Pulmonary artery endothelial cell (primary cell): Measurements from ENCODE around the gene LIMCH1. TPM values are rescaled to one million over a fixed set of nuclear protein-coding genes. Genes with fewer than 3 reads are reported as not detected.

Experiments used
- DNase-seq: peaks from one replicate; pipeline ENCODE4 v3.0.0-alpha.2; 2011; ENCODE audit warnings: low read depth, low spot score
- total RNA-seq: library from RNA; depleted of rRNA; stranded (reverse); fragments of >200 nt; gene quantifications from 2 replicates; pipeline ENCODE4 v1.2.3, GENCODE V29; 2014

Gene LIMCH1
- total RNA-seq, 1 donor from 2014 or later: 24.1 TPM

DNA sequence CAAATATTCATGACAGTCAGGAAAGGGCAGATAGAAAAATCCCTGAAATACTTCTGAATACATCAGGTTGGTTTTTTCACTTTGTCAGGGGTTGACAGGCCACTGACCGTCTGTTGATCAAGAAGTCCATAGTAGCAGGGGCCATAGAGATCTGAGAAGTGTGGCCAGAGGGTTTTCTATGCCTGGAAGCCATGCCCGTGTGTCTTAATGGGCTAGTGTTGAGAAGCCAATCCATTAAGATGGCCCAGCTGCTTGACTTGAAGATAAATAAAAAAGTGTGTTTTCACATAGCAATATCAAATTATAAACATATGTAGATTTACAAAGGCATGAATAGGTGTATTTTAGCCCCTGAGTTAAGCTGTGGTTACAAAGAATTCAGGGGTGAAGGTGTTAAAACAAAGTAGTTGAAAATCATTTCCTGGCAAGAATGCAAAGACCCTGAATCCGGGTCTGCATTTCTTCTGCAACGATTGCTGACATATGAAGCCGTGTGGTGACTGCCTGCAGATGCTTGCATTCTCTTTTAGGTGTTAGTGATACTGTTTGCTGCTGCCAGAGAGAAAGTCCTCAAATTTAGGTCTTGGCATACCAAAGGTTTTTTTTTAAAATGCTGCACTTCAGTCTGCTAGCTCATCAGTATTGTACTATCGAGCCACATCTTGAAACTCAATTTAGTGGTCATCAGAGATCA lies 9.3 kb upstream of the LIMCH1 start:
- DNase-seq: no peak

DNA sequence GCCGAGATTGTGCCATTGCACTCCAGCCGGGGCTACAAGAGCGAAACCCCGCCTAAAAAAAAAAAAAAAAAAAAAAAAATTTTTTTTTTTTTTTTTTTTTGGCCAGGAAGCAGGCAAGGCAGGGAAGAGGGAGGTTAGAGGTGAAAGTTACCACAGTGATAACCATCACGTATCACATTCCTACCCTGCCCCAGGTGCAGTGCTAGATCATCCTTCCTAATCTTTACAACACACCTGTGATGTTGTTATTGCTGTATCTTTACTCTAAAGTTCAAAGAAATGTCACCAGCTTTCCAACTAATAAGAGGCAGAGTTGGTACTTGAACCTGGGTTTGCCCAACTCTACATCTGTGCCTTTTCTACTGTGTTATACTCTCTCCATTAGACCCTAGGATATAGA lies 7.2 kb upstream of the LIMCH1 start:
- no peak for DNase-seq

DNA sequence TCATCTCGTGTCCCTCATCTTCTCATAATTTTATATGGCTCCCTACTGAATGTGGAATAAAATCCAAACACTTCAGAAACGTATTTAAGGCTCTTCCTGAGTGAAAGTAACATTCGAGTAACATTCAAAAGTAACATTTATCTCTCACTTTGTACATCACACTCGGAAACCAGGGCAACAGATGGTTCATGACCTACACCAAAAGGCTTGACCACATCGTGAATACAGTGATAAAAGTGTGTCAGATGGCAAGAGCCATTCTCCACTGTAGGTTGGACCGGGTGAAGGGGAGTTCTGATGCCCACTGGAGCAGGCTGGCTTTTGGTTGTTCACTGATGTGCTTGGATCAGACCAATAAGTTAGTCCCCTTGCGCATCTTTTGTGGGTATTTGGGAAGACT lies 5.6 kb upstream of the LIMCH1 start:
- no peak for DNase-seq

DNA sequence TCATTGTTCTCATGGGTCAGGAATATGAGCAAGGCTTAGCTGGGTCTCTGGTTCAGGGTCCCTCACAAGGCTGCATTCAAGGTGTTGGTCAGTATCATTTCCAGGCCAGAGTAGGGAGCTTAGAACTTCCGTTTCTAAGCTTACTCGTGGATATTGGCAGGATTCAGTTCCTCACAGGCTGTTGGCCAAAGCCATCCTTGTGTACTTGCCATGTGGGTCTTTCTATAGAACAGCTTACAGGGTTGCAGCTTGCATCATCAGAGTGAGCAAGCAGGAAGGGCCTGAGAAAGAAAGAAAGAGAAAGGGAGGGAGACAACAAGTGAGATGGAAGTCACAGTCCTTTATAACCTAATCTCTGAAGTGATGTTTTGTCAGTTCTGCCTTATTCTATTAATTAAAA lies 5.1 kb upstream of the LIMCH1 start:
- DNase-seq: no peak

DNA sequence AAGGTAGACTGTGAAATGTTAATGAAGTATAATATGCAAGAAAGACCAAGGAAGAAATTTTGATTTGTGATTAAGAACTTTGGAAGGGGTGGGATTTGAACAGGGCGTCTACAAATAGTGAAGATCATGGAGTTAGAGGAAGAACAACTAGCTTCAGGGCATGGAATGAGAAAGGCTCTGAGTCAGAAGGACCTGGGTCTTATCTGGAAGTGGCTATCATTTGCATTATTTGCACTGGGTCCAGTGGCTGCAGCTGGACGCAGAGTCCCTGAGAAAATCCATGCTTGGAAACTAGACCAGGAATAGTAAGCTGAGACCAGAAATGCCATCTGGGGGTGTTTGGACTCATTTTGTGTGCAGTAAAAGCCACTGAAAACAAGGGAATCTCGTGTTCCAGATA lies 4.3 kb upstream of the LIMCH1 start:
- DNase-seq: no peak

DNA sequence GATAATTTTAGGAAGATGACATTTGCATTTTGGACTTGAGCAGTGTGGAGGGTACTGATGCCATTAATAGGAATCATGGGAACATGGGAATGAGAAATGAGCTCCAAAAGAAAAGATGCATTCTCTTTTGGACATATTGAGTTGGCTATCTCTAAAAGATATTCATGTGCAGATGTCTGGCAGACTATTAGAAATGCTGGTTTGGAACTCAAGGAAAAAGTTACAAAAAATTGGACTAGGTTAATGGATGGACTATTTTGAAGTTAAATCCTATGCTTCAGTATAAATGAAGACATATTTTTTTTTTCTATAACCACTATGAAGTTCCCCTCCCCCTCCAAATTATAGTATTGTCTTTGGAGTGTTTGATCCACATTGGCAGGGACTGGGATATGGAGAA lies 3.6 kb upstream of the LIMCH1 start:
- no peak for DNase-seq

DNA sequence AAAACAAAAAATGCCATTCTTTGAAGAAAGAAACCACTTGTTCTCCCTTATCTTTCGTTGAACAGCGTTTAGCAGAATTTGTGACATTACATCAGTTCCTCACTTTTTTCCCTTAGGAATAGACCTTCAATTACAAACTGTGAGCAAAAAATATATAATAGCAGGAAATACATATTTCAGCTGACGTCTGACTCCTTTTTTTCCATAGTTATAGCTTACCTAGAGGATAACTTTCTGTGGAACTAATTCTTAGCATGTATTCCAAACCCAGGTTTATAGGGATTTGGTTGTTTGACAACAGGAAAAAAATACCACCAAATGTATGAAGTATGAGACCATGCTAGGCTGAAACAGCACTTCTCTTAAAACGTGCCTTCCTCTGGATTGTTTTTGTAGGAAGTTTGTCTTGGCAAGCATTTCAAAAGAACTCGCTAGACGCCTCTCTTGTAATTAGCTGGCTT lies 2.0 kb upstream of the LIMCH1 start:
- peak; percentile 71 for DNase-seq

DNA sequence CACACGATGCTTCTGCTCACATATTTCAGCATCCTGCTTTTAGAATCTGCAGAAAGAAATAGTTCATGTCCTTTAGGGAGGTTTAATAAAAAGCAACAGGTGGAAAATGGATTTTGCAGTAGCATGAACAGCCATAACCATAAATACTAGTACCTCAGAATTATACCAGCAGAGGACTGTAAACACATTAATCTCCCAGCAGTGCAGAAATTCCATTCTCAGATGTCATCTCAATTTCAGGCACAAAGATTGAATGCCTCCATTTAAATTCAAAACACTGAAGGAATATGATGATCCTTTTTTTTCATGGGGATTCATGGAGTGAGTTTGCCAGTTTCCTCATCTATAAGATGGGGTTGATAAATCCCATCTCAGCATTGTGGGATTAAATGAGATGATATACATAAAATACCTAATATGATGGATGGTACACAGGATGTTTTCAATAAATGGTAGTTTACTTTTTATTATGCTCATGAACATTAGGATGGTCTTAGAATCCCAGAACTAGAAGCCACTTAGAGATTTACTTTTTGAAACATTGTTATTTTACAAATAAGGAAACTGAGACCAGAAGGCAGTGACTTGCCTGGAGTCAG lies 566 bp upstream of the LIMCH1 start:
- no peak for DNase-seq

DNA sequence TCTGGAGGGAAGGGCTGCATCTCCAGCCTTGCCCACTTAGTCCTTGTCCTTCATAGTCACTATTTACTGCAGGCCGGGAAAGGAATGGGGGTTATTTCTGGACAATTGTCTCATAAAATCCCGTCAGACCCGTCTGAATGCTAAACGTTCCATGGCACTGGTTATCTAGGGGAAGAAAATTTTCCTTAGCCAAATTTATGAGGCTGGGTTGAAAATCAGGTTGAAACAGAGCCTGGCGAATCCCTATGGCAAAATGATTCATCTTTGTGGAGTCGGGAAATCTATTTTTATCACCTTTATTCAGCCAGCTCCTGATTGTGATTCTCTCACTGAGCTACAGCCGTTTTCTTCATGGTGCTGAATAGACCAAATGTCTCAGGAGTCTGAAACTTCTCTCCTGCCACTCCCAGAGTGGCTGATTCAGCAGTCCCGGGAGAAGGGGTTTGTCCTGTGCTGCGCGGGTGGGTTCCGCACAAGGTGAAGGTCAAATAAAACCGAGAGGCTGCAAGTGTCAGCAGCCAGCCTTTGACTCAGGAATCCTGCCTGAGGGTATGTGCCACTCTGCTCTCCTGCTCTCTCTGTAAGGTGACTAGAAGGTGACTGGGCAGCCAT lies 1.0 kb downstream of the LIMCH1 start:
- DNase-seq: no peak

DNA sequence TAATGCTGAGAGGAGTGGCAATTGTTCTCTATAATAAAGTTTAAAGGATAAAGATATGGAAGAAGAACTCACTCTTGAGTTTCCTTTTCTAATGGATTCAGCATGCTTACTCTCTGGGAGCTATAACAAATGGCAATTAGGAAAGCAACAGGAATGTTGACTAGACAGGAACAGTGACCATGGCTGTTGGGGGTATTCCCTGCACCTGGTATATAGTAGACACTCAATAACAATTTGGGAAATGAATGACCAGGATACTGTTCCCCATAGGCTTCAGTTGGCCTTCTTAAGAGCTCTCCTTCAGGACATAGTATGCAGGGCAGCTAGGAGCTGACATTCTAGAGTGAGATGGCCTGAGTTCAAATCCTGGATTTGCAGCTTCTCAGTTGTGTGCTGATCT lies 1.8 kb downstream of the LIMCH1 start:
- no peak for DNase-seq

DNA sequence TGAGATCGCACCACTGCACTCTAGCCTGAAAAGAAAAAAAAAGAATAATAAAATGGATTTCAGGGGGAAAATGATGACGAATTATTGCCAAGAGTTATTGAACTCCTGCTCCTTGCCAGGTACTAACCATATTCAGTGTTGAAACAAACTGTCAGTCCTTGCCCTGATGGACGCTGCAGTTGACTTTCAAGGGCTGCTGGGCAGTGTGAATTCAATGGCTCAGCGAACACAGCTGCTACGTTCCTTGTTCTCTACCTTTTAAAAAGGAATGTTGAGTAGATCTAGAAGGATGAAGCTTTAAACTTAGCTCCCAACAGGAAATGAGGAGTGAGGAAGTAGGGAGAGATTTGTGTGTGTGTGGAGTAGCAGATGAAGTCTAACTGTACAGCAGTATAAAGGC lies 2.7 kb downstream of the LIMCH1 start:
- DNase-seq: no peak

DNA sequence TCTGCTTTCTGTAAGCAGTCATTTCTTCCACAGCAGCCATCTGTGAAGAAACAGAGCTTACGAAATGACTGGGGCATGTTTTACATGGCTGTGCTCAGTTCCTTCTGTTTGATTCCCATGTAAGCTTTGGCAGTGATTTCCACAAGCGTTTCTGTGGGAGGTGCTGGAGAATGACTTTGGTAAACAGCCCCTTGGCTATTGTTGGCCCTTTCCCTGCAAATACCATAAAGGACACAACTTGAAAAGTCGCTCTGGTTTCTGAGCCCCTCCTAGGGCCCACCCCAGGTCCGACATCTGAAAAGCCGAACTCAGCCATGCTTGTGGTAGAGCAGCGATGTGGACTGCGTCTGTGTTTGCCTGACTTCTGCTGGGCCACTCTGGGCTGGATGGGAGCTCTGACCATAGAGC lies 3.7 kb downstream of the LIMCH1 start:
- no peak for DNase-seq

DNA sequence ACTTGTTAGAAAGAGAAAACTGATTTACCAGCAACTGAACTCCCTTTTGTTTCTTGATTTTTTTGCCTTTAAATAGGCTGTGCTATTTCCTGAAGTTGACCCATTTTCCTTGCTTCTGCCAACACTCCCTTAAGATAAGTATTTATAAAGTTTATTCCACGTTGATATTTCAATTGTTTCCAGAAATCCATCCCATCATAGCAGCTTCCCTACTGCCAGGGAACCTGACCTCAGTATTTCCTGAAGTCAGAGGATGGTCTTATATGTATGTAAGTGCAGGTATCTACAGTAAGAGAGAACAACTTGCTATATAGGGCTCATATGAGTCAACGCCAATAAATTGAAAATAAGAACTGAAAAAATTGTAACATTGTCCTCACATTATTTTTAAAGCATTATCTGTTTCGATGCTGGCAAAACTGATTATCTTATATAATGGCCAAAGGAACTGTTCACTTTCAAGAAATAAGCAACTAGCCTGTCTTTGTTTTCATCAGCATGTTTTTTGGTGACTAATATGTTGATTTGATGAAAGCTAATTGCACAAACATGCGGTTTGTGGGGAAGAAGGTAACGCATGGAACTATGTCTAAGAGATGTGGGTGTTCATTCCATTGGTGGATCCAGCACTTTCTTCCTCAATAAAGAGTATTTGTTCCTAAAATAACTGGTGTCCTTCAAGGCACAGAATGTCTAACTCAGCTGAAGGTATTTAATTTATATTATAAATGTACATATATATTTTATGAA lies 4.7 kb downstream of the LIMCH1 start:
- no peak for DNase-seq

DNA sequence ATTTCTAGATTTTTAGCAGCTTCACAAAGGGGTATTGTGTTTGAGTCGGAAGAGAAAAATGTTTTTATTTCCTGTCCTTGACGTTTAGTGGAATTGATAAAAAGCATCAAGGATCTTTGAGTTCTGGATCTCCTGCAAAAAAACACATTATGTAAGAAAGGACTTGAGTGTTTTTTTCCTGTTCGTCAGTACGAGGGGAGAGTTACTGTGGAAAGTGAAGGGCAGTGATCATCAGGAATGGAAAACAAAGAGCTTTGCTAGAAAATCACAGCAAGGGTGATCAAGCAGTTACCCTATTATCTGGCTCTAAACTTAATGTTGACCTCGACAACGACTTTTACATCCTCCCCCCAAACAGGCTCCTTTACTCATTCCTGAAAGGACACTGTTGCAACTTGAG lies 7.3 kb downstream of the LIMCH1 start:
- no peak for DNase-seq

DNA sequence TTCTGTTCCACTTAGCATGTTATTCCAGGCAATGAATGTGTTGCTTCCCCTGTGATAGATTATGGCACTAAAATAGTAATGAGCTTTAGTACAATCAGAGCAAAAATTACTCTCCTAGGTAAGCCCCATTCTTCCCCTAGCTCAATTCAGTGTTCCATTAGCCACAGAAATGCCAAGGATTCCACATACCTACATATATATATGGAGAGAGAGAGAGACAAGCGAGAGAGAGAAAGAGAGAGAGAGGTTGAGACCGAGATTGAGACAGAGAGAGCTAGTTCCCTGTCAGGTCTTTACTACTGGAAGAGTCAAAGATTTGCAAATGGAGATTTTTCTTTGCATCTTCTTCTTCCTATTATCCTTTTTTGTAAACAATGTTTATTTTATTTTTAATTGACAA lies 8.7 kb downstream of the LIMCH1 start:
- DNase-seq: no peak

DNA sequence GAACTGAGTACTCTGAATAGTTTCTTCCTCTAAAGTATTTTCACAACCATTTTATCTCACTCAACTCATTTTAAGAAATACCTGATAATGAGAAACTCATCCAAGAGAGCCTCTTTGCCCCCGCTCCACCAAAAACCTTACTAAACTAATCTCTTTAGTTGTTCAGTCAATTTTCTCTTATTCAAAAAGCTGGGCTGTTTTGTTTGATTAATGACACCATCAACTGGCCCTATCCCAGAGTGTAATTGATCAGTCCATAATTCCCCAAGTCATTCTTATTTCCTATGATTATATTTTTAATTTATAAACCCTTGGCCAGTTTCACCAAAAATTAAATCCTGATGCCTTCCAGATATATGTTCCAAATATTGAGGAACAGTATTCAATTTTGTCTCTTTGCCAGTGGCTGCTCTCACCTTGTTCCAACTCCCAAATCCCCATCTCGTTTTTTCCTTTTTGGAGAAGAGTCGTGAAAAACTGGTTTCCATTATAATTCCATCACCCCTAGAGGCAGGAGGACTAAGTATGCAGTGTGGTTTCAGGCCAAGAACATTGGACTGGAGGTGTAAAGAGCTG lies 10.4 kb downstream of the LIMCH1 start:
- no peak for DNase-seq

DNA sequence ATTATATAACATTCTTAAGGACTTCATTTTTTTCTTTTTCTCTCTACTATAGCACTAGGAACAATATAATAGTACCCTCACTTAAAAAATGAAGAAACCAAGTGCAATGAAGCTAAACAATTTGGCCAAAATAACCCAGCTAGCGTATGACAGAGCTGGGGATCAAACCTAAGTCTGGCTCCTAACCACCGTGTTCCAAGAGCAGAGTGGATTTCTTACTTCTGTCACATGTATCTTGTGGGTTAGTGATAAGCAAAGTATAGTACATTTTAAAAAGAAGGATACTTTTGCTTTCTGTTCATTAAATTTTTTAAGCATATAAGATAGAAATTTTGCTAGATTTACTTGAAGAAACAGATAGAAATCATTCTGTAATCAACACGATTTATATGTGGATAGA lies 11.5 kb downstream of the LIMCH1 start:
- no peak for DNase-seq

DNA sequence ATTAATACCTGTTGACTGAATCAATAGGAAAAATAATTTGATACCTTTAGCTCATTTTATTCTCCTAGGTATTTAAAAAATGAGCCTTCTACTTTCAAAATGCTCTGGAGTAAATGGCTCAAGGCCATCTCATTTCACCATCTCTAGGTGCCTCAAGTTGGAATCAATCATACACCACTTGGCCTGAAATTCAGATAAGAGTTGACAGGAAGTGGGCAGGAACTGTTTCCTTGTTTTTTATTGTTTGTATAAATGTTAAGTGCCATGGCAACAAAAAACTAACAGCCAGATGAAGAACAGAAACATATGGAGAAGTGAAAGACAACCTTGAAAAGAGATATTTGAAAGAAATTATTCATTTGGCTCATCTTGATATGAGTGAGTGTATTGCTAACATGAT lies 12.4 kb downstream of the LIMCH1 start:
- peak; percentile 65 for DNase-seq

DNA sequence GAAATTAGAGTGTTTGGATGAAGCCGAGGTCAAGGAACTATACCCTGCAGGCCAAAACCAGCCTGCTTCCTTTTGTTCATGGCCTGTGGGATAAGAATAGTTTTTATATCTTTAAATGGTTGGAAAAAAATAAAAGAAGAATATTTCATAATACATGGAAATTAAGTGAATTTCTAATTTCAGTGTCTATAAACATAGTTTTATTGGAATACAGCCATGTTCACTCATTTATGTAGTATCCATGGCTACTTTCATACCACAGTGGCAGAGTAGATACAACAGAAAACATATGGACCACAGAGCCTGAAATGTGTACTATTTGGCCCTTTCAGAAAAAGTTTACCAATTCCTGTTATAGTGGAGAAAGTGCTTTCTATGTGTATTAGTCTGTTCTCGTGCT lies 13.6 kb downstream of the LIMCH1 start:
- DNase-seq: no peak

DNA sequence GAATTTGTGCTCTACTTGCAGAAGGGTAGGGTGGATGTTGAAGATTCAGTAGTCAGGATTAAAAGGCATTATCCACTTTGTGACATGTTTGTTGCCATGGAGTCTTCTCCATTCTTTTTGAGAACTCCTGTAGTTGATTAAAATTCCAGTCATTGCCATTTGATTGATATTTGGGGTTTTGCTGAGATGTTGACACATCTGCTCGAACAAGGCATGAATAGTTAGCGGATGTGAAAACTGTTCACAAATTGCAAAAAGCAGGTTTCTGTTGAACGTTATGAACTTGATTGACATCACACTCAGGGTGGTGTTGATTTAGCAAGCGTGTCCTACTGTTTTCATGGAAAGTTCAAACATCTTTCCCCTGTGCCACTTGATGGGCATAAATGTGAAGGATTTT lies 16.9 kb downstream of the LIMCH1 start:
- DNase-seq: no peak

DNA sequence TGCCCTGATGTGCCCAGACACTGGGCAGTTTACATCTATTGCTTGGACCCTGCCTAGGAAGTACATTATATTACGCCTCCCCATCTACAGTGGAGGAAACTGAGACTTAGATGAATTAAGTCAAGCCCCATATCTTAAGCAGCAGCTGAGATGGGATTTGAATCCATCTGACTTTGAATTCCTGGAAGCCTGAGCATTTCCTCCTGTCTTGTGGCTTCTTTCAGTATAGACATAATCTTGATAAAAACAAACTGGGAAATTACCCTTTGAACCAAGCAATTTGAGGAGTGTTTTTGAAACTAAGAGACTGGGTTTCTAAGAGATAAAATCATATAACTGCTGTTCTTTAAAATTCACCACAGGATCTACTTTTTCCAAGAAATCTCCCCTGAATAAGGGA lies 18.6 kb downstream of the LIMCH1 start:
- DNase-seq: no peak

DNA sequence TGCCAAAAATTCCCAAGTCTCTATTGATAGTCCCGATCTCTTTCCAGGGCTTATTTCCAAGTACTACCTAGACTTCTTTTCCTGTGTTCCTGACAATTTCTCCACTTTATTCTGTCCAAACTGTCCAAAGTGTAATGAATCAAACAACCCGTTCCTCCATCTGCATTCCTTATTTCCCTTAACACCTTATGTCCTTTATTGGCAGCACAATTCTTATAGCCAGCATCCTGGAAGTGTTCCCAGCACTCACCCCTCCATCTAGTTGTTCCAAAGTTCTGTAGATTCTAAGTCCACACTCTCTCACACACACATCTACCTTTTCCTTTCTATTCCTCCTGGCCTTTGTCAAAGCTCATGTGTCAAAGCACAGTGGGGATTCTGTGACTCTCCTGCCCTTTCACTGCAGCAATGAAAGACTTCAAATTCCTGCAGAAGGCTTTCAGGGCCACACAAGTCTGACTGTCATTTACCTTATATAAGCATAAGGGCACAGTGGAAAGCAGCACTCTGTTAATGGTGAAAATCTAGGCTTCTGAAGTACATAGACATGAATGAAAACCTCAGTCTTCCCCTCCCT lies 22.1 kb downstream of the LIMCH1 start:
- no peak for DNase-seq
